OCI-M1 (cell line): ENCODE data around the gene DHRSX.
"Not testable (repeated sequence)": the region's sequence is repeated elsewhere in the genome, so short reads cannot be mapped to it uniquely, and the experiment has no call there.

Experiments used
- DNase-seq: peaks from one replicate; lab custom pipeline; 2025; lab: John Stamatoyannopoulos, UW

DHRSX gene

GRCh38 chrX:2474963-2475726 is 25.6 kb downstream of the DHRSX start:
- DNase-seq, result no peak

GRCh38 chrX:2474280-2474962 is 26.4 kb downstream of the DHRSX start:
- DNase-seq, result no peak

GRCh38 chrX:2473064-2473463 is 27.7 kb downstream of the DHRSX start:
- DNase-seq, result not testable (repeated sequence)

- no peak for DNase-seq
Observed at GRCh38 chrX:2471641-2472040, 29.1 kb downstream of the DHRSX start.

GRCh38 chrX:2471126-2471525 is 29.6 kb downstream of the DHRSX start:
- not testable (repeated sequence) for DNase-seq

- DNase-seq, result not testable (repeated sequence)
Observed at GRCh38 chrX:2469852-2470251, 30.9 kb downstream of the DHRSX start.

GRCh38 chrX:2469196-2469685 is 31.5 kb downstream of the DHRSX start:
- DNase-seq, result no peak

GRCh38 chrX:2468261-2469195 is 32.2 kb downstream of the DHRSX start:
- DNase-seq, result no peak

GRCh38 chrX:2466876-2467656 is 33.7 kb downstream of the DHRSX start:
- no peak for DNase-seq

GRCh38 chrX:2464677-2465166 is 36.1 kb downstream of the DHRSX start:
- no peak for DNase-seq

GRCh38 chrX:2463973-2464676 is 36.7 kb downstream of the DHRSX start:
- DNase-seq, result no peak

- DNase-seq, result not testable (repeated sequence)
Observed at GRCh38 chrX:2463481-2463880, 37.3 kb downstream of the DHRSX start.

- no peak for DNase-seq
Observed at GRCh38 chrX:2462780-2463179, 38.0 kb downstream of the DHRSX start.

GRCh38 chrX:2462074-2462473 is 38.7 kb downstream of the DHRSX start:
- no peak for DNase-seq

GRCh38 chrX:2461711-2462016 is 39.1 kb downstream of the DHRSX start:
- no peak for DNase-seq

- not testable (repeated sequence) for DNase-seq
Observed at GRCh38 chrX:2460821-2461710, 39.7 kb downstream of the DHRSX start.

GRCh38 chrX:2460048-2460447 is 40.7 kb downstream of the DHRSX start:
- not testable (repeated sequence) for DNase-seq

GRCh38 chrX:2458309-2458708 is 42.5 kb downstream of the DHRSX start:
- no peak for DNase-seq

- DNase-seq, result no peak
Observed at GRCh38 chrX:2457289-2458133, 43.3 kb downstream of the DHRSX start.
